ENCODE results near the gene SDF4.

SDF4 gene

GRCh38 chr1:1175221-1176062, 56.4 kb downstream of the SDF4 start:
- DNase-seq, result no peak

- no peak for DNase-seq
Observed at GRCh38 chr1:1173793-1174415, 57.9 kb downstream of the SDF4 start, which contains the start of gene TTLL10. Gene TTLL10, plus strand, starts transcription at chr1:1173880. Its CDS starts 5,336 bp downstream, at chr1:1179216.

GRCh38 chr1:1173061-1173792, 58.6 kb downstream of the SDF4 start:
- no peak for DNase-seq

GRCh38 chr1:1171546-1172340, 60.1 kb downstream of the SDF4 start:
- DNase-seq, result no peak

- DNase-seq, result no peak
Observed at GRCh38 chr1:1171161-1171545, 60.6 kb downstream of the SDF4 start.

- DNase-seq, result no peak
Observed at GRCh38 chr1:1170215-1171091, 61.3 kb downstream of the SDF4 start.

GRCh38 chr1:1169429-1170214, 62.2 kb downstream of the SDF4 start:
- no peak for DNase-seq

- no peak for DNase-seq
Observed at GRCh38 chr1:1168451-1169411, 63.1 kb downstream of the SDF4 start.

GRCh38 chr1:1167841-1168450, 63.9 kb downstream of the SDF4 start:
- no peak for DNase-seq

GRCh38 chr1:1167398-1167821, 64.4 kb downstream of the SDF4 start:
- no peak for DNase-seq
